HT1080 (cell line): ENCODE data around the gene PTPRE. TPM values are rescaled to one million over a fixed set of nuclear protein-coding genes. Genes with fewer than 3 reads are reported as not detected.
"Not testable (repeated sequence)": the region's sequence is repeated elsewhere in the genome, so short reads cannot be mapped to it uniquely, and the experiment has no call there.

ENCODE experiments used
- DNase-seq: peaks from one replicate; pipeline ENCODE4 v3.0.0-alpha.2; 2015; ENCODE audit warnings: low read depth
- total RNA-seq: library from RNA; depleted of rRNA; stranded (reverse); fragments of >200 nt; shearing (Covaris generic); gene quantifications from 2 replicates; pipeline ENCODE4 v1.2.3, GENCODE V29; 2014

The PTPRE gene
- total RNA-seq, 1 experiment from 2014 or later: 32.0 TPM

- DNase-seq: no peak
These were observed 179.3 kb downstream of the PTPRE start for GRCh38 chr10:128086003-128086863.

- DNase-seq: no peak
These were observed 180.4 kb downstream of the PTPRE start for GRCh38 chr10:128087146-128087883.

GRCh38 chr10:128087884-128088709, 181.2 kb downstream of the PTPRE start:
- no peak for DNase-seq

GRCh38 chr10:128091636-128092210, 184.8 kb downstream of the PTPRE start:
- no peak for DNase-seq

GRCh38 chr10:128092454-128092853, 185.6 kb downstream of the PTPRE start:
- DNase-seq: no peak

GRCh38 chr10:128094596-128094995, 187.7 kb downstream of the PTPRE start:
- not testable (repeated sequence) for DNase-seq

GRCh38 chr10:128095027-128095752, 188.3 kb downstream of the PTPRE start:
- no peak for DNase-seq

- no peak for DNase-seq
These were observed 189.0 kb downstream of the PTPRE start for GRCh38 chr10:128095753-128096469.

GRCh38 chr10:128096486-128097199, 189.7 kb downstream of the PTPRE start:
- DNase-seq: no peak

- no peak for DNase-seq
These were observed 190.9 kb downstream of the PTPRE start for GRCh38 chr10:128097783-128098182.

- no peak for DNase-seq
These were observed 191.7 kb downstream of the PTPRE start for GRCh38 chr10:128098631-128099030.

- no peak for DNase-seq
These were observed 193.0 kb downstream of the PTPRE start for GRCh38 chr10:128099901-128100300.

GRCh38 chr10:128101901-128102300, 195.0 kb downstream of the PTPRE start:
- DNase-seq: no peak

GRCh38 chr10:128102480-128103228, 195.8 kb downstream of the PTPRE start:
- no peak for DNase-seq

- DNase-seq: no peak
These were observed 196.4 kb downstream of the PTPRE start for GRCh38 chr10:128103229-128103714.

- no peak for DNase-seq
These were observed 198.5 kb downstream of the PTPRE start for GRCh38 chr10:128105383-128105782.

- DNase-seq: no peak
These were observed 202.8 kb downstream of the PTPRE start for GRCh38 chr10:128109707-128110106.

GRCh38 chr10:128110339-128110738, 203.4 kb downstream of the PTPRE start:
- DNase-seq: no peak
